CMK (cell line): Measurements from ENCODE around the gene GREM2.

Experiments
- DNase-seq: peaks from one replicate; pipeline ENCODE4 v3.0.0-alpha.2; 2010; ENCODE audit warnings: low read depth

The GREM2 gene

DNA sequence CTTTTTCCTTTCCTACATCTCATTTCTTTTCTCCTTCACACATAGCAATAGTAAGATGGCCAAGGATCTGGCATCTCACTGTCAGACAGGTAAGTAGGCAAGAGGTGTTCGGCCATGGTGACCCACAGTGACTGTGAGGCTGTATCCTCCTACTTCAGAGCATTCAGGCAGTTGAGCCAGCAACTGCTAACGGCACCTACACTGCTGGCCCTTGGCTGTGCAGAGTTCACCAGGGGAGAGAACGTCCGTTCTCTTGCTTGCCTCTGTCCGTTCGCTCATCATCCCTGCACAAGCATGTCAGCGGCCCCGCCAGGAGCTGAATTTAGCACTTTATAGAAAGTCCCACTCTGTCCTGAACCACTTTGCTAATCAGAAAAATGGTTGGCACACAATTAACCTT lies 113.6 kb downstream of the GREM2 start:
- no peak for DNase-seq

DNA sequence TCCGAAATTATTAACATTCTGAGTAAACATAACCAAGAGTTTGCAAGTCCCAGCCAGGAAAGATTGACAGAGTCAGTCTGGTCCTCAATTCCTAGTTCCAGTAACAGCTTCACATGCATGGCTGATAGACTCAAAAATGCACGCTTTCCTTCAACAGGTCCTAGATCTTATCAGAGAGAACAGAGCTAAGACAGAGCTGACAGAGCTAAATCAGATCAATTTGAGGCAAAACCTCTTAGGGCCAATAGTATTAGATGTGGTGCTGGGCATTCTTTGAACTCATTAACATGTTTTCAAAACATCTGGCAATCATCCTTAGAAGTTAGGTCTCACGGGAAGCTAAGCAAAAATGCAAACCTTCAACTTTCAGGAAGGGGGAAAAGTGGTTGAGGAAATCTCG lies 114.0 kb downstream of the GREM2 start:
- DNase-seq = no peak

DNA sequence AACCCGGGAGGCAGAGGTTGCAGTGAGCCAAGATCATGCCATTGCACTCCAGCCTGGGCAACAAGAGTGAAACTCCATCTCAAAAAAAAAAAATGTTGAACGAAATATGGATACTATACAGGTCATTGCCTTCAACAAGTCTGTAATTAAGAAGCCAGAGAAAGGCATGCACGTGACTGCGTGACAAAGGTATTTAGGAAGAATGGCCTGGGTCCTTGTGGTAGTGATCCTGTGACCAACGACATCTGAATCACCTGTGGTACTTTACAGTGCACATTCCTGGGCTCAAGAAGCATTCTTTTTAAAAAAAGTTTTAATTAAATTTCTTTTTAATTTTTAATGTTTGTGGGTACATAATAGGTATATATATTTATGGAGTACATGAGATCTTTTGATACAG lies 115.0 kb downstream of the GREM2 start:
- DNase-seq = no peak

- DNase-seq = no peak
These were observed 115.6 kb downstream of the GREM2 start for GRCh38 chr1:240496356-240496755.

DNA sequence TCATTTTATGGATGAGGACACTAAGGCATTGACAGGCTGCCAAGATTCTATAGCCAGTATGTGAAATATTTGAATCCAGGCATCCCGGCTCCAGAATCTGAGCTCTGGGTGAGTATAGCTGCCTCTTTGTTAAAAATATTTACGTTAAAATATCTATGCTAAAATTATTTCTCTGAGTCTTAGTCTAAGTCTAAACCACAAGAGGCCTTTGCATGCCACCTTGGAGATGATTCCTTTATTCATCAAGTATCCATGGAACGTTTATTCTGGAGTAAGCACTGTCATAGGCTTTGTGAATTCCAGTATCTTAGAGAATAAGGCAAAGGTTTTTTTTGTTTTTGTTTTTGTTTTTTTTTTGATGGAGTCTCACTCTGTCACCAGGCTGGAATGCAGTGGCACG lies 116.4 kb downstream of the GREM2 start:
- no peak for DNase-seq

GRCh38 chr1:240492832-240493440 lies 119.0 kb downstream of the GREM2 start:
- DNase-seq = no peak

- no peak for DNase-seq
These were observed 120.2 kb downstream of the GREM2 start for GRCh38 chr1:240491796-240492195.

DNA sequence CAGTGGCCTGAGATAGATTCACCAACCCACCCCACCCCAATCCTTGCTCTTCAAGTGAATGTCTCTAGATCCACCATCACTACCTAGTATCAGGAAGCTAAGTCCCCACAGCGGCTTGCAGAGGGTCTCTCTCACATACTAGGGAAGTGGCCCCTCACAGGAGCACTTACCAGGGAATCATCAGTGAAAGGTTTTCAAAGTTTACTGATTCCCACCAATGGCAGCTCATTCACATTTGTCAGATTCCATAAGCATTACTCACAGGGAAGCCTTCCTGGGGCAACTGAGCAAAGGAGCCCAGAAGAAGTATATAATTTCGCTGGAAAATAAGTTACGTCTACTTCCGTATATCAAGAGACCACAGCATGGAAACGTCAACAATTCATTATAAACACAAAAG lies 120.8 kb downstream of the GREM2 start:
- DNase-seq = no peak

GRCh38 chr1:240487493-240487892 lies 124.5 kb downstream of the GREM2 start:
- DNase-seq = no peak

DNA sequence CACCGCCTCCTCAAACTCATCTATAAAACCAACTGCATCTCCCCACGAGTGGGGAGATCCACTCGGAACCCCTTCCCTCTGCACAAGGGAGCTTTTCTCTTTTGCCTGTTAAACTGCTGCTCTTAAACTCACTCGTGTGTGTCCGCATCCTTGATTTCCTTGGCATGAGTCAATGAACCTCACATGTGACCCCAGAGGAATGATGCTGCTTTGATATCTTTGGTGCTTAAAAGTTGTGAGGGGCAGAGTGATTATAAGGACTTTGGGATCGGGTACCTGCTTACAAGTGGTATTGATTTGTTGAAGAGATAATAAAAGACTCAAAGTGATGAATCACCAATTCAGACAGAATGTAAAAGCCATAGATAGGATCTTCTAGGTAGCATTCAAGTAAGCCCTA lies 125.3 kb downstream of the GREM2 start:
- no peak for DNase-seq

DNA sequence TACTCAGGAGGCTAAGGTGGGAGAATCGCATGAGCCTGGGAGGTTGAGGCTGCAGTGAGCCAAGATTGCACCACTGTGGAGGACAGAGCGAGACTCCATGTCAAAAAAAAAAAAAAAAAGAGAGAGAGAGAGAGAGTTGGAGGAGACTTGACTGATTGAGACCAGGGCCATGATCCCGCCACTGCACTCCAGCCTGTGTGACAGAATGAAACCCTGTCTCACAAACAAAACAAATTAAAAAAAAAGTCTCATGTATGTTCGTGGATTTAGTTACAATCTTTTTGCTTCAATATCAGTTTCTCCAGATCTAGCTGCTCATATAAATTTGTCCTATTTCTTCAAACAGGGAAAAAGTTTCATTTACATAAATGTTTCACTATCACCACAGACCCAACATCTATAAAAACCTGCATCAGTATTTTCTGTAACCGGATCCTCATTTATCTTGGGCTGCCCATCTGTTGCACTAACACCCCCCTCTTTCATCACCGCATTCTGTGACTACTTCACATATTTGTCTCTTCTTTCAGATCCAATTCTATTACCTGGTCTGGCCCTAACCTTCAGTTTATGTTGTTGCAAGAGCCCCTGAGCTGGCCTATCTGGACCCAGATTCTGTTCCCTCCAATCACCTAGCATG lies 127.0 kb downstream of the GREM2 start:
- no peak for DNase-seq

GRCh38 chr1:240478536-240478935 lies 133.4 kb downstream of the GREM2 start:
- no peak for DNase-seq

GRCh38 chr1:240475832-240476231 lies 136.1 kb downstream of the GREM2 start:
- DNase-seq = no peak

GRCh38 chr1:240474133-240474614 lies 137.8 kb downstream of the GREM2 start:
- no peak for DNase-seq

DNA sequence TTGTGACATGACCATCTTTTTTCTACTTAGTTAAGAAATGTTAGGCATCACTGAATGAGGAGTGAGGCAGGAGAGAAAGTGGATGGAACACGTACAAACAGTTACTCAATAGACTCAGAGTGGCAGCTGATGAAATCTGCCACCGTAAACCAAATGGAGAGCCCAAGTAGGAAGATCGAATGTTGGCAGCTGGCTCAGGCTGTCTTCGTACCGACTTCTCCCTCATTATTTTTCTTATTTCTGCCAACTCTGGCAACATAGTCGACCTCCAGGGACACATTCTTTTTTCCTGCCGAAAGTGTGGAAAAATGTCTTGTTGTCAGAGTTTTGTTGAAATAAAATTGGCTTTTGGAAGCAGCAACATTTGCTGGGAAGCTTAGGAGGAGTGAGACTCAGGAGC lies 143.3 kb downstream of the GREM2 start:
- no peak for DNase-seq

- DNase-seq = no peak
These were observed 144.1 kb downstream of the GREM2 start for GRCh38 chr1:240467895-240468294.

DNA sequence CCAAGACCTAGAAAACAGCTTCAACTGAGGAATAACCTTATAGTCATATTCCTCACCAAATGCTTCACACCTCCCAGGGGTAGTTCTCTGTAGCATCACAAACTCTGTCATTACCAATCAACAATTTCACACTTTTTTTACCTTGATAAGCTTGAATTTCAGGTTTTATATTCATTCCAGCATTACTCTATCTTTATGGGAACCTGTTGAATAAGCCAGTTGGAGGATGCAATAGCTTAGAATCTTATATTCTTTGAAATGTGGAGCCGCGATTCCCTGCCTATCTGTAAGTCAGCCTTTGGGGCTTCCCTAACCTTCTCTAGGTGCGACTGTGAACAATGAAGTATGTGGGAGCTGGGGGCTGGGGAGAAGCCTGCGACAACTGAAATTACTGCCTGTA lies 145.4 kb downstream of the GREM2 start:
- no peak for DNase-seq

DNA sequence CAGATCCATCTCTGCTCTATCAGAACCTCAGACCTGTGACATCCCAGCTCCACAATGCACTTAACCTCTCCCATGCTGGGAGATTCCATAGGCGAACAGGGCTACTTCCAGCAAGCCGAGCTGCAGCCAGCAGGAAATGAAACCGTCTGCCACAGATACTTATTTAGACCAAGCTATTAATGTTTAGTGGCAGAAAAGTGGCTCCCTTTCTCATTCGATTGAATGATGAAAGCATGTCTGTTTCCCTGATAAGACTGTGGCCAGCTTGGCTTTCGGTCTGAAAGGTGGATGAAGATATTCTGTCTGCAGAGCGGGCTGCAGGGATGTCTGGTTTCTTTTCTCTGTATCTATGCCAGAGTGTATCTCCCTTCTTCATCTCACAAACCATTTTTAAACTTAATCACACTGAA lies 146.4 kb downstream of the GREM2 start:
- DNase-seq = no peak

DNA sequence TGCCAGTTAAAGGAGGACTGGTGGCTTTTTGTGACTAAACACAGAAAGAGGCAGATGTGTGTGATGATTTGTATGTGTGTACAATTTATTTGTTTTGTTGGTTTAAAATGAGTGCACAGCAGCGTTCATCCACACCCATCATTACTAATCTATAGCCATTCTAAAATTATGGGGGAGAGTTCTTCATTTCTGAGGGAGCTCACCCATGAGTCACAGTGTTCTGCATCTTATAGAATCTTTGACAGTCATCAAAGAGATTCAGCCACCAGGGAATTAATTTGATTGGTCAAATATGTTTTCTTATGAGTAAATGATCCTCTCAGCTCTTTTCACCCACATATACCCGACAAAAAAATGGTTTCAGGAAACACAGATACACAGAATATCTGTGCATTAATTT lies 147.9 kb downstream of the GREM2 start:
- no peak for DNase-seq

DNA sequence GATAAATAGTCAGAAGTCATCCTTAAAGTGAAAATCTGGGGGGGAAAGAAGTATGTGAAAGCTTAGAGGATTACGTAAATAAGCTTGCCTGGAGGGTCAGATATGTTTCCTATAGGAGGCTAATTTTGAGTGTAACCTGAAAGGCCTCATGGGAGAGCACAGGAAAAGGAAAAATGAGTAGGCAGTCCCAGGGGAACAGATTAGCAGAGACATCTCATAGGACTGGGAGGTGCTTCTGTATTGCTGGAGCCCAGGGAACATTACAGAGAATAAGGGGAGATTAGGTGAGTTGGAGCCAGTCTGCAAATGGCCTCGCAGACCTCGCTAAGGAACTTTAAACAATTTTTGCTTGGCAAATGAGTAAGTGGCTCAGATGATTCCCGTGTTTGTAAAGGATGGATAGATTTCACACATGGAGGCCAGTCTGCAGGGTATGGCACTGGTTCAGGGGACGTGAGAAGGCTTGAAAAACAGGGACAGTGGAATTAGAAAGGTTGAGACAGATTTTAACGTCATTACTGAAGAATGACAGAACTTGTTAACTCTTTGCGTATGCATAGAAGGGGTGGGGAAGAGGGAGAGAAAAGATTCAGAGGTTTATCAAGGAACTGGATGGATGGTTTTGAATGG lies 149.1 kb downstream of the GREM2 start:
- DNase-seq = no peak

- DNase-seq = no peak
These were observed 149.7 kb downstream of the GREM2 start for GRCh38 chr1:240462277-240462676.

DNA sequence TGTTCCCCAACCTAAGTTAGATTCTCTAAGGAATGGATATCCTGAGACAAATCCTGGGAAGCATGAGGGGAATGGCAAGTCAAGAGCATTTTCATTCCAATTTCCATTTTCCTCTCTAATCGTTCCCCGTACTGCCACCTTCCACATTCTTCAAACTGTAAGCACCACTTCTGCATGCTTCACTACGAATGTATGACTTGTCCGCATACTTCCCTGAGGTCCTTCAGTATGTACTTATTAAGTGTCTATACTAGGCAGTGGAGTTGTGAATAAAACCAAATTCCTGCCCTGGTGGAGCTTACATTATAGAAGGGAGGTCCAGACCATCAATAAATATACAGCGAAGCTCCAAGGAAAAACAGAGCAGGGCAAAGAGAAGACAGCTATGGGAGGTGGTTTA lies 154.8 kb downstream of the GREM2 start:
- DNase-seq = no peak

DNA sequence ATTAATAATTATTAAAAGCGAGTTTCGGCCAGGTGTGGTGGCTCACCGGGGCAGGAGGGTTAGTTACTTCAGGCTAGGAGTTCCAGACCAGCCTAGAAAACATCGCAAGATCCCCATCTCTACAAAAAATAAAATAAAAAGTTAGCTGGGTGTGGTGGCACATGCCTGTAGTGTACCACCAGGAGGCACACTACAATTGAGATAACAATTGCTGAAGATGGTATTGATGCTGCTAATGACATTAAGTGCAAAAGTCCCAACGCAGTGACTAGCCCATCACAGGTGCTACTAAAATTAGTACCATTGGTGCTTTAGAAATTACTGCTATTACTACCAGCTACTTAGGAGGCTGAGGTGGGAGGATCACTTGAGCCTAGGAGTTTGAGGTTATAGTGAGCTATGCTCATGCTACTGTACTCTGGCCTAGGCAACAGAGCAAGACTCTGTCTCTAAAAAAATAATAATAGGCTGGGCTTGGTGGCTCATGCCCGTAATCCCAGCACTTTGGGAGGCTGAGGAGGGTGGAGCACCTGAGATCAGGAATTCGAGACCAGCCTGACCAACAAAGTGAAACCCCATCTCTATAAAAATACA lies 156.6 kb downstream of the GREM2 start:
- no peak for DNase-seq
